Chondrocyte (in vitro differentiated cells): ENCODE data around the gene PUS1. TPM values are rescaled to one million over a fixed set of nuclear protein-coding genes. Genes with fewer than 3 reads are reported as not detected.

Source experiments
- DNase-seq: peaks from one replicate; pipeline ENCODE4 v3.0.0; 2021; ENCODE audit warnings: mixed read lengths, low spot score
- H3K27ac Mint-ChIP-seq: one replicate; pipeline ENCODE4 v1.8.0; 2021; ENCODE audit warnings: mild to moderate bottlenecking, moderate library complexity, mixed read lengths; ENCODE audit not compliant: unreplicated experiment
- H3K27me3 Mint-ChIP-seq: 2 replicates; pipeline ENCODE4 v1.8.0; 2021; ENCODE audit warnings: low read depth, mixed read lengths
- H3K36me3 Mint-ChIP-seq: 2 replicates; pipeline ENCODE4 v1.8.0; 2021; ENCODE audit warnings: low read depth, mixed read lengths
- H3K4me1 Mint-ChIP-seq: 2 replicates; pipeline ENCODE4 v1.8.0; 2021; ENCODE audit warnings: low read depth, mild to moderate bottlenecking, mixed read lengths
- H3K4me3 Mint-ChIP-seq: one replicate; pipeline ENCODE4 v1.8.0; 2021; ENCODE audit warnings: mild to moderate bottlenecking, moderate library complexity, mixed read lengths; ENCODE audit not compliant: unreplicated experiment
- H3K9me3 Mint-ChIP-seq: 2 replicates; pipeline ENCODE4 v1.8.0; 2021; ENCODE audit warnings: low read depth, mixed read lengths
- CTCF ChIP-seq: fragments of 200-600 bp; sonication (generic); IDR thresholded peaks from 2 replicates; pipeline ENCODE4 v1.5.0; 2021; ENCODE audit warnings: antibody characterized with exemption, mild to moderate bottlenecking, moderate library complexity
- total RNA-seq: library from RNA; stranded (reverse); gene quantifications from 3 replicates; pipeline ENCODE4 v1.2.1, GENCODE V29; 2021

PUS1 gene
- total RNA-seq, 1 donor from 2014 or later: 19.8 TPM

- no peaks in the 10 kb centered on the region for H3K9me3 Mint-ChIP-seq
- no peak for DNase-seq
- H3K27ac Mint-ChIP-seq: no peak overlapping the region
- H3K4me1 Mint-ChIP-seq: peaks cover 12% of the 10 kb centered on the region
- no peak overlapping the region for H3K4me3 Mint-ChIP-seq
- TF ChIP-seq CTCF: no peak
- H3K36me3 Mint-ChIP-seq: peaks cover 5% of the 10 kb centered on the region
- H3K27me3 Mint-ChIP-seq: no peaks in the 10 kb centered on the region
Observed at GRCh38 chr12:131922772-131923171, 6.3 kb upstream of the PUS1 start.

GRCh38 chr12:131923260-131923659 is 5.8 kb upstream of the PUS1 start:
- H3K4me3 Mint-ChIP-seq: no peak overlapping the region
- H3K27me3 Mint-ChIP-seq: no peaks in the 10 kb centered on the region
- no peak for TF ChIP-seq CTCF
- H3K27ac Mint-ChIP-seq: no peak overlapping the region
- no peak for DNase-seq
- H3K4me1 Mint-ChIP-seq: peaks cover 16% of the 10 kb centered on the region
- peaks cover 5% of the 10 kb centered on the region for H3K36me3 Mint-ChIP-seq
- no peaks in the 10 kb centered on the region for H3K9me3 Mint-ChIP-seq

- no peaks in the 10 kb centered on the region for H3K9me3 Mint-ChIP-seq
- TF ChIP-seq CTCF: no peak
- no peak for DNase-seq
- H3K4me1 Mint-ChIP-seq: peaks cover 29% of the 10 kb centered on the region
- peaks cover 4% of the 10 kb centered on the region for H3K36me3 Mint-ChIP-seq
- H3K27me3 Mint-ChIP-seq: no peaks in the 10 kb centered on the region
- H3K27ac Mint-ChIP-seq: no peak overlapping the region
- peak overlapping the region; percentile 94 for H3K4me3 Mint-ChIP-seq
Observed at GRCh38 chr12:131927110-131928079, 1.7 kb upstream of the PUS1 start.

- no peak for TF ChIP-seq CTCF
- Mint-ChIP-seq H3K9me3 (no peaks in the 10 kb centered on the region), H3K27ac (peak overlapping the region; percentile 73), H3K4me1 (peaks cover 30% of the 10 kb centered on the region), H3K27me3 (no peaks in the 10 kb centered on the region), H3K4me3 (peak overlapping the region; percentile 94), H3K36me3 (peaks cover 9% of the 10 kb centered on the region)
- no peak for DNase-seq
Observed at GRCh38 chr12:131928080-131928710, 881 bp upstream of the PUS1 start.

- no peaks in the 10 kb centered on the region for H3K27me3 Mint-ChIP-seq
- peak overlapping the region; percentile 94 for H3K4me3 Mint-ChIP-seq
- H3K9me3 Mint-ChIP-seq: no peaks in the 10 kb centered on the region
- DNase-seq: no peak
- H3K36me3 Mint-ChIP-seq: peaks cover 17% of the 10 kb centered on the region
- TF ChIP-seq CTCF: no peak
- peak overlapping the region; percentile 66 for H3K27ac Mint-ChIP-seq
- H3K4me1 Mint-ChIP-seq: peaks cover 23% of the 10 kb centered on the region
Observed at GRCh38 chr12:131929581-131930456, 743 bp downstream of the PUS1 start.
